Mucosa of descending colon (tissue), 3 donors: Measurements from ENCODE around the gene KIZ. TPM values are rescaled to one million over a fixed set of nuclear protein-coding genes. Genes with fewer than 3 reads are reported as not detected.

Experiments
- ATAC-seq: fragments of 200-7000 bp; cut with Tn5 transposase; one replicate; pipeline ENCODE4 v1.9.1; 2020; ENCODE audit warnings: mild to moderate bottlenecking, moderate library complexity
- DNase-seq, 3 donors: peaks; one replicate each; pipeline ENCODE4 v3.0.0-alpha.2; 2020
- H3K36me3 ChIP-seq: fragments of 200-600 bp; one replicate; pipeline ENCODE4 v1.8.0; 2021; ENCODE audit warnings: low read depth, mild to moderate bottlenecking
- H3K4me1 ChIP-seq: fragments of 200-600 bp; one replicate; pipeline ENCODE4 v1.8.0; 2021; ENCODE audit warnings: low read depth, mild to moderate bottlenecking
- H3K4me3 ChIP-seq: fragments of 200-600 bp; one replicate; pipeline ENCODE4 v1.8.0; 2021; ENCODE audit warnings: mild to moderate bottlenecking
- H3K9me3 ChIP-seq: fragments of 200-600 bp; one replicate; pipeline ENCODE4 v1.8.0; 2021; ENCODE audit warnings: mild to moderate bottlenecking
- intact Hi-C, 2 donors: fragments of 100-400 bp; cut with DNase I in 1 of 2; cut with micrococcal nuclease in 1 of 2; formaldehyde crosslinking; loops; one replicate each; pipeline versions ENCODE4 v1.11.0 to v1.11.1; 2022; cut with DNase I, micrococcal nuclease
- total RNA-seq, 3 donors: library from RNA; stranded (reverse); fragmentation: NEBNext Ultra II Directional in 2 of 3; extraction: Animal tissue kit (Norgen Biotek cat#: 25700) in 2 of 3; gene quantifications; one replicate each; pipeline versions ENCODE4 v1.2.1 to v1.2.4, GENCODE V29; 2021 to 2023
- TF ChIP-seq, protein P1 (sequence below): fragments of 200-600 bp; IDR thresholded peaks from one replicate; pipeline ENCODE4 v1.8.0; 2022; ENCODE audit warnings: antibody characterized with exemption, mild to moderate bottlenecking
- donor health status: DM: no; HTN: no; CAD: no; lungs with moderate emphysema.
- donor health status: DM: no; HTN: no; CAD: no.
- donor health status: DM: no; HTN: yes; CAD: no.

Gene KIZ
- total RNA-seq, 3 donors from 2014 or later = 9.4 to 114 (median 14.2) TPM

DNA sequence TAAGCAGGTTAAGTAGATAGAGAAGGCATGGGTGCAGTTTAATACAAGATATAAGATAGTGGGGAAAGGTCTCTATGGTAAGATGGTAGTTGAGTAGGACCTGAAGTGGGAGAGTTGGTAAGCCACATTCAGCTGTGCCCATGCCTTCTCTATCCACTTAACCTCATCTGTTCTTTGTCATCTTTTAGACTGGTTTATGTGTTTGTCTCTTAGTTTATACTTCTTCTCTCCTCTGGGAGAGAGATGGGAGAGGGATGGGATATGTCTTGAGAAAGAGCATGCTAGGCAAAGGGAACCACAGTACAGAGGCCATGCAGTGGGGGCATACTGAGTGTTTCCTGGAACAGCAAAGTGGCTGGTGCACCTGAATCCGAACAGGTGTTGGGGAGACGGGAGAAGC is 46.7 kb downstream of the KIZ start:
- intact Hi-C loops = no loop called here
- TF ChIP-seq, protein P1, sequence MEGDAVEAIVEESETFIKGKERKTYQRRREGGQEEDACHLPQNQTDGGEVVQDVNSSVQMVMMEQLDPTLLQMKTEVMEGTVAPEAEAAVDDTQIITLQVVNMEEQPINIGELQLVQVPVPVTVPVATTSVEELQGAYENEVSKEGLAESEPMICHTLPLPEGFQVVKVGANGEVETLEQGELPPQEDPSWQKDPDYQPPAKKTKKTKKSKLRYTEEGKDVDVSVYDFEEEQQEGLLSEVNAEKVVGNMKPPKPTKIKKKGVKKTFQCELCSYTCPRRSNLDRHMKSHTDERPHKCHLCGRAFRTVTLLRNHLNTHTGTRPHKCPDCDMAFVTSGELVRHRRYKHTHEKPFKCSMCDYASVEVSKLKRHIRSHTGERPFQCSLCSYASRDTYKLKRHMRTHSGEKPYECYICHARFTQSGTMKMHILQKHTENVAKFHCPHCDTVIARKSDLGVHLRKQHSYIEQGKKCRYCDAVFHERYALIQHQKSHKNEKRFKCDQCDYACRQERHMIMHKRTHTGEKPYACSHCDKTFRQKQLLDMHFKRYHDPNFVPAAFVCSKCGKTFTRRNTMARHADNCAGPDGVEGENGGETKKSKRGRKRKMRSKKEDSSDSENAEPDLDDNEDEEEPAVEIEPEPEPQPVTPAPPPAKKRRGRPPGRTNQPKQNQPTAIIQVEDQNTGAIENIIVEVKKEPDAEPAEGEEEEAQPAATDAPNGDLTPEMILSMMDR = no peak
- no peak for ATAC-seq

DNA sequence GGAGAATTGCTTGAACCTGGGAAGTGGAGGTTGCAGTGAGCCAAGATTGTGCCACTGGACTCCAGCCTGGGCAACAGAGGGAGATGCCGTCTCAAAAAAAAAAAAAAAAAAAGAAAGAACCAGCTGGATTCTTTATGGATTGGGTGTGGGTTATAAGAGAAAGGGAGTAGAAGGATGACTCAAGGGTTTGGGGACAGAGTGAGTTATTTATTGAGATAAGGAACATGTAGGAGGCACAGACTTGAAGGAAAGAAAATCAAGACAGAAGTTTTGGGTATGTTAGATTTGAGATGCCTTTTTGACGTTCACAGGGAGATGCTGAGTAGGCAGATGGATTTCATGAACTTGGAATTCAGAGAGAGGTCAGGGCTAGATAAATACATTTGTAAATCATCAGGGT is 47.6 kb downstream of the KIZ start:
- TF ChIP-seq, protein P1 = no peak
- no peak for DNase-seq
- Histone ChIP-seq H3K4me1 (no peaks in the 10 kb centered on the region), H3K9me3 (peaks cover 7% of the 10 kb centered on the region), H3K4me3 (no peak overlapping the region), H3K36me3 (no peaks in the 10 kb centered on the region)
- intact Hi-C loops = no loop called here
- no peak for ATAC-seq

More for the DNA sequence above, 46.7 kb downstream of the KIZ start:
- Histone ChIP-seq H3K4me3 (no peak overlapping the region), H3K36me3 (no peaks in the 10 kb centered on the region), H3K4me1 (no peaks in the 10 kb centered on the region), H3K9me3 (peaks cover 4% of the 10 kb centered on the region)
- DNase-seq = no peak

DNA sequence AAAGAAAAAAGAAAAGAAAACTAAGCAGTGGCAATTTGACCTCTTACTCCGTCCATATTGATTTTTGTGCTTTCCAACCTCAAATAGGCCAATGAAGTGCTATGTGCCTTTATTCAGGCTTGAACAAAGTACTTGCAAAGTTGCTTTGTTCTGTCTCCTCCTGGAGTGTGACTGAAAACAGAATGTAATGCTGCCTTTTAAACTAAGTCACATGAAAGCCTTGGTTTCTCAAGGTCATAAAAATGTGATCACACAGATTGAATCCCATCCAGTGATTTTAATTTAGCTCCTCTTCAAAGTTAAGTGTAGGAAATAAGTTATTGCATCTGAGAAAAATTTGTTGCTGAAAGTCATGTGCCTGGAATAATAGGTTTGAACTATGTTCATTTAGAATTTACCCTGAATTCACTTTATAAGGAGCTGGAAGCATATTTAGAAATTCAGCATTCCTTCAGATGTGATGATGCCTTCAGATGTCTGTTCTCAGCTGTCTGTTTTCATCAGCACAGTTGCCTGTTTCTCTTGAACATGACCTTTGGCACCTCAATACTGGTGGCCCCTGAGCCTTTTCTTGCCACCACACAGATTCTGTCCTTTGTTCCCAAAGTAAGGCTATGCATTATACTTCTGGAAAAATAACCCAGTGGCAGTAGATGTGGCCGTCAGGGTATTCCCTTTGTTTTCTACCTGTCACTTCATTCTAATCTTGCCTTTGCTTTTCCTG is 48.8 kb downstream of the KIZ start:
- Histone ChIP-seq H3K36me3 (no peaks in the 10 kb centered on the region), H3K4me1 (no peaks in the 10 kb centered on the region), H3K4me3 (no peak overlapping the region), H3K9me3 (peaks cover 7% of the 10 kb centered on the region)
- TF ChIP-seq, protein P1 = no peak
- ATAC-seq (no peak), DNase-seq (no peak)
- intact Hi-C loops = no loop called here

DNA sequence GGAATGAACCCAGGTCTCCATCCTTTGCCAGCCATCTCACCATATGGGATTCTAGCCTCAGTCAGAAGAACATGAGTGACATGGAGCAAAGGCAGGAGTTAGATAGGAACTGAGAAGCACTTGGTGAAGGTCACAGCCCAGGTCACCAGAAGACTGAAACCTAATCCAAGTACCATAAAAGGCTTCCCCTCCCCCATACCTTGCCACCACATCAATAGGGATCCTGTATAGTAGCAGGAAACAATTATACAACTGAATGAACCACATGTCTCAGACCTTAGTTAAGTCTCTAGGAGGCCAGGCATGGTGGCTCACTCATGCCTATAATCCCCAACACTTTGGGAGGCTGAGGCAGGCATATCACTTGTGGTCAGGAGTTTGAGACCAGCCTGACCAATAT is 49.6 kb downstream of the KIZ start:
- no peak overlapping the region for H3K4me3 ChIP-seq
- H3K36me3 ChIP-seq = no peaks in the 10 kb centered on the region
- no peaks in the 10 kb centered on the region for H3K4me1 ChIP-seq
- H3K9me3 ChIP-seq = peaks cover 7% of the 10 kb centered on the region
- intact Hi-C loops = no loop called here
- no peak for ATAC-seq
- TF ChIP-seq, protein P1 = no peak
- DNase-seq = no peak

DNA sequence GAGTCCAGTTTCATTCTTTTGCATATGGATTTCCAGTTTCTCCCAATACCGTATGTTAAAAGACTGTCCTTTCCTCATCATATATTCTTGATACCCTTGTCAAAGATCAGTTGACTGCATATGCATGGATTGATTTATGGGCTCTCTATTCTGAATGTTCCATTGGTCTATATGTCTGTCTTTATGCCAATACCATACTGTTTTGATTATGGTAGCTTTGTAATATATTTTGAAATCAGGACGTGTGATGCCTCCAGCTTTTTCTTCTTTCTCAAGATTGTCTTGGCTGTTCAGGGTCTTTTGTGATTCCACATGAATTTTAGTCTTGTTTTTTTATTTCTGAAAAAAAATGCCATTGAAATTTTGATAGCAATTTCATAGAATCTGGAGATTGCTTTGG is 51.9 kb downstream of the KIZ start:
- H3K4me1 ChIP-seq = no peaks in the 10 kb centered on the region
- intact Hi-C loops = no loop called here
- peaks cover 7% of the 10 kb centered on the region for H3K9me3 ChIP-seq
- DNase-seq (no peak), ATAC-seq (no peak)
- H3K4me3 ChIP-seq = no peak overlapping the region
- TF ChIP-seq, protein P1 = no peak
- no peaks in the 10 kb centered on the region for H3K36me3 ChIP-seq
